ENCODE data around the gene ARRDC1. TPM values are rescaled to one million over a fixed set of nuclear protein-coding genes. Genes with fewer than 3 reads are reported as not detected.

Gene ARRDC1
- polyA plus RNA-seq, 1 experiment, result 46.1 TPM

DNA sequence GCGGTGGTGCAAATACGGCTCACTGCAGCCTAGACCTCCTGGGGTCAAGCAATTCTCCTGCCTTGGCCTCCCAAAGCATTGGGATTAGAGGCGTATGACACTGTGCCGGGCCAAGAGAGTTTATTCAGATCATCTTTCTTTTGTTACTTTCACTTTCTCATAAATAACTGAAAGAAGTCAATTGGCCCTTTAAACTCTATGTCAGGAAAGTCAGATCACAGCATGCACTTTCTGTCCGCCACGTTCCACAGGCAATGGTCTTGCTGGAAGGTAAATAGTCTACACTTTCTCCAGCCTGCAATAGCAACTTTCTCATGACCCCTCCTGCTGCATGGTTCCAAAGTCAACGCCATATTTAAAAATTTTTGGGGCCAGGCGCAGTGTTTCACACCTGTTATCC is 6.5 kb upstream of the ARRDC1 start:
- Histone ChIP-seq H3K36me3 (ENCODE audit: control insufficient read depth, insufficient read depth, low read length) (no peaks in the 10 kb centered on the region), H3K27me3 (ENCODE audit: control insufficient read depth, insufficient read depth, low read length) (no peaks in the 10 kb centered on the region; the same call in 1 of the 2 replicates), H3K4me3 (ENCODE audit: low read depth, low read length) (no peak overlapping the region)
- ChIA-PET POLR2A (no interaction called here), CTCF (no interaction called here)
- TF ChIP-seq, protein P1, sequence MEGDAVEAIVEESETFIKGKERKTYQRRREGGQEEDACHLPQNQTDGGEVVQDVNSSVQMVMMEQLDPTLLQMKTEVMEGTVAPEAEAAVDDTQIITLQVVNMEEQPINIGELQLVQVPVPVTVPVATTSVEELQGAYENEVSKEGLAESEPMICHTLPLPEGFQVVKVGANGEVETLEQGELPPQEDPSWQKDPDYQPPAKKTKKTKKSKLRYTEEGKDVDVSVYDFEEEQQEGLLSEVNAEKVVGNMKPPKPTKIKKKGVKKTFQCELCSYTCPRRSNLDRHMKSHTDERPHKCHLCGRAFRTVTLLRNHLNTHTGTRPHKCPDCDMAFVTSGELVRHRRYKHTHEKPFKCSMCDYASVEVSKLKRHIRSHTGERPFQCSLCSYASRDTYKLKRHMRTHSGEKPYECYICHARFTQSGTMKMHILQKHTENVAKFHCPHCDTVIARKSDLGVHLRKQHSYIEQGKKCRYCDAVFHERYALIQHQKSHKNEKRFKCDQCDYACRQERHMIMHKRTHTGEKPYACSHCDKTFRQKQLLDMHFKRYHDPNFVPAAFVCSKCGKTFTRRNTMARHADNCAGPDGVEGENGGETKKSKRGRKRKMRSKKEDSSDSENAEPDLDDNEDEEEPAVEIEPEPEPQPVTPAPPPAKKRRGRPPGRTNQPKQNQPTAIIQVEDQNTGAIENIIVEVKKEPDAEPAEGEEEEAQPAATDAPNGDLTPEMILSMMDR (IDR thresholded peaks at IDR 0.05; ENCODE audit: insufficient read depth, low read depth, low read length), result no peak
- DNase-seq (ENCODE audit: low read depth), result no peak

DNA sequence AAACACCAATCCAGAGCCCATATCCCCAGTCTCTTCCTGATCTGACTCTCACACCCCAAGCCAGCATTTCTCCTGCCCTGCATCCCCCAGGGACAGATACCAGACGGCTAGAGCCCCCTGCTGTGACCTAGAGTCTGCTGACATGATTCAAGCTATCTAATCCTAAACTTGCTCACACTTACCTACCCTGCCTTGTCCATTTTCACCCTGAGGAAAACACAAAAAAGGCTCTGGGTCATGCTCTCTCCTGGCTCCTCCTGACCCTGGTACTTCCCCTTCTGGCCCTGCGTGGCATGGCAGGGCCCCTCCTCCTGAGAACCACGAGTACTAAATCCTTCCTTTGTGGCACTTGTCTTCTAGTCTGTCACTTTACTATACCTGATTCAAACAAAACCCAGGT is 2.8 kb upstream of the ARRDC1 start:
- ChIA-PET CTCF (interaction anchor here (1.7 kb wide), 1 partner anchor 15 kb away, joined by 3 read pairs; no protein-coding TSS in a partner anchor), POLR2A (no interaction called here)
- Histone ChIP-seq H3K4me3 (ENCODE audit: low read depth, low read length) (no peak overlapping the region), H3K36me3 (ENCODE audit: control insufficient read depth, insufficient read depth, low read length) (no peaks in the 10 kb centered on the region), H3K27me3 (ENCODE audit: control insufficient read depth, insufficient read depth, low read length) (no peaks in the 10 kb centered on the region; the same call in 1 of the 2 replicates)
- DNase-seq (ENCODE audit: low read depth), result no peak
- TF ChIP-seq, protein P1 (IDR thresholded peaks at IDR 0.05; ENCODE audit: insufficient read depth, low read depth, low read length), result no peak

- ChIA-PET POLR2A (no interaction called here), CTCF (interaction anchor here (1.3 kb wide), 1 partner anchor 22 kb away, joined by 3 read pairs; no protein-coding TSS in a partner anchor)
- no peaks in the 10 kb centered on the region; the same call in 1 of the 2 replicates for H3K27me3 ChIP-seq (ENCODE audit: control insufficient read depth, insufficient read depth, low read length)
- no peaks in the 10 kb centered on the region for H3K36me3 ChIP-seq (ENCODE audit: control insufficient read depth, insufficient read depth, low read length)
- H3K4me3 ChIP-seq (ENCODE audit: low read depth, low read length), result no peak overlapping the region
- no peak for DNase-seq (ENCODE audit: low read depth)
- TF ChIP-seq, protein P1 (IDR thresholded peaks at IDR 0.05; ENCODE audit: insufficient read depth, low read depth, low read length), result no peak
Observed at GRCh38 chr9:137603879-137604278, 1.6 kb upstream of the ARRDC1 start.

GRCh38 chr9:137604345-137605086 is 970 bp upstream of the ARRDC1 start:
- CTCF ChIA-PET, result interaction anchor here (1.3 kb wide), 1 partner anchor 23 kb away, joined by 3 read pairs; no protein-coding TSS in a partner anchor
- no peak for DNase-seq (ENCODE audit: low read depth)
- POLR2A ChIA-PET, result interaction anchor here (0.6 kb wide), 1 partner anchor 44 kb away, joined by 3 read pairs; no protein-coding TSS in a partner anchor

GRCh38 chr9:137606005-137606621 is 627 bp downstream of the ARRDC1 start:
- CTCF ChIA-PET, result no interaction called here
- TF ChIP-seq, protein P1 (IDR thresholded peaks at IDR 0.05; ENCODE audit: insufficient read depth, low read depth, low read length), result no peak
- peak overlapping the region; percentile 73 for H3K4me3 ChIP-seq (ENCODE audit: low read depth, low read length)
- H3K36me3 ChIP-seq (ENCODE audit: control insufficient read depth, insufficient read depth, low read length), result no peaks in the 10 kb centered on the region
- no peak for DNase-seq (ENCODE audit: low read depth)
- no peaks in the 10 kb centered on the region; the same call in 1 of the 2 replicates for H3K27me3 ChIP-seq (ENCODE audit: control insufficient read depth, insufficient read depth, low read length)
- POLR2A ChIA-PET, result no interaction called here

More at GRCh38 chr9:137604345-137605086, 970 bp upstream of the ARRDC1 start:
- no peaks in the 10 kb centered on the region; the same call in 1 of the 2 replicates for H3K27me3 ChIP-seq (ENCODE audit: control insufficient read depth, insufficient read depth, low read length)
- peak overlapping the region; percentile 52 for H3K4me3 ChIP-seq (ENCODE audit: low read depth, low read length)
- TF ChIP-seq, protein P1 (IDR thresholded peaks at IDR 0.05; ENCODE audit: insufficient read depth, low read depth, low read length), result no peak
- H3K36me3 ChIP-seq (ENCODE audit: control insufficient read depth, insufficient read depth, low read length), result no peaks in the 10 kb centered on the region

Data from BJ (cell line).